ENCODE results near the gene RBM44.

DNA sequence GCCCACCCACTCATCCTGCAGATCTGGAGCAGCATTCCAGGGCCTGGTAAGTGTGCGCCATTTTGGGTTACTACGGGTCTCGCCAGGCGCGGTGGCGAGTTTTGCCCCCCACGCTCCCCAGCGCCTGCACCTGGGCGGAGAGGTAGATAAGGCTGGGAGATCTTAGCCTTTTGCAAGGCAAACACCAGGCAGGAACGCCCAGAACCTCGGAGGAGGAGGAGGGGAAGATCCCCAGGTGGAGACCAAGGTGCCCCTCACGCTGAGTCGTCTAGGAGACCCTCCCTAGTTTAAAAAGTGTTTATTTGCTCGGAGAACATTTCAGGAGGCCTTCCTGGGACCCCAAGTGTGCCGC lies 60.5 kb downstream of the RBM44 start:
- no peak for TF ChIP-seq CTCF (IDR thresholded peaks at IDR 0.05)
- TF ChIP-seq EP300 (IDR thresholded peaks at IDR 0.05): no peak
- TF ChIP-seq POLR2A (IDR thresholded peaks at IDR 0.05): no peak
- no peak for TF ChIP-seq POLR2AphosphoS5 (IDR thresholded peaks at IDR 0.05)
